ENCODE data around the gene JAKMIP1. TPM values are rescaled to one million over a fixed set of nuclear protein-coding genes. Genes with fewer than 3 reads are reported as not detected.

JAKMIP1 gene
- polyA plus RNA-seq, 1 donor from 2014 or later: 15.3 TPM

DNA sequence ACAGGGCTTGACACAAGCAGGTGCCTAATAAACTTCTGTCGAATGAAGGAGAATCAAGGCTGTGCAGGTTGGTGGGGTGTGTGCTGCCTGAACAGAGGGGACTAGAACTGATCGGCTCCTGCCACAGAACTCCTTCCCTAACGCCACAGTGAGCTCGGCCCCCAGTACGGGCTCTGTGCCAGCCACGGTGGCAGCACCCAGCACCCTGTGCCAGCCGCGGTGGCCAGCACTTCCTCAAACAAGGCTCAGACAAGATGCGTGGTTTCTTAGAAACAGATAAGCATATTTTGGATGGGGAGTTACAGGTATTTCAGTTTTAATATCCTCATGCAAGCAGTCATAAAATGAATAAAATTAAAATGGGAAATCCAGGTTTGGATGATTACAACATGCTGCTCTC is 156.1 kb downstream of the JAKMIP1 start:
- no peaks in the 10 kb centered on the region for H3K36me3 ChIP-seq (ENCODE audit: insufficient read depth, low read length)
- no peaks in the 10 kb centered on the region for H3F3A ChIP-seq (ENCODE audit: insufficient read depth, low read length, poor library complexity, severe bottlenecking)
- H3K79me2 ChIP-seq (replicated peaks; ENCODE audit: insufficient read depth, low read length): no peaks in the 10 kb centered on the region
- no peaks in the 10 kb centered on the region for H4K20me1 ChIP-seq (ENCODE audit: insufficient read depth)
- H3K9ac ChIP-seq (ENCODE audit: low read length): no peak overlapping the region
- H3K4me3 ChIP-seq (ENCODE audit: low read length): no peak overlapping the region
- no peak for TF ChIP-seq EZH2 (IDR thresholded peaks at IDR 0.05; ENCODE audit: borderline replicate concordance, insufficient read depth, low read length, poor library complexity, severe bottlenecking)
- no peak for TF ChIP-seq TAF1 (IDR thresholded peaks at IDR 0.05; ENCODE audit: low read depth)
- TF ChIP-seq SMC3 (conservative IDR thresholded peaks at IDR 0.05; ENCODE audit: poor library complexity): no peak
- TF ChIP-seq CTCF (IDR thresholded peaks at IDR 0.05; ENCODE audit: poor library complexity, severe bottlenecking): no peak
- no peak for TF ChIP-seq POLR2AphosphoS5 (IDR thresholded peaks at IDR 0.05)
- TF ChIP-seq RAD21 (conservative IDR thresholded peaks at IDR 0.05): no peak
- TF ChIP-seq, protein P1, sequence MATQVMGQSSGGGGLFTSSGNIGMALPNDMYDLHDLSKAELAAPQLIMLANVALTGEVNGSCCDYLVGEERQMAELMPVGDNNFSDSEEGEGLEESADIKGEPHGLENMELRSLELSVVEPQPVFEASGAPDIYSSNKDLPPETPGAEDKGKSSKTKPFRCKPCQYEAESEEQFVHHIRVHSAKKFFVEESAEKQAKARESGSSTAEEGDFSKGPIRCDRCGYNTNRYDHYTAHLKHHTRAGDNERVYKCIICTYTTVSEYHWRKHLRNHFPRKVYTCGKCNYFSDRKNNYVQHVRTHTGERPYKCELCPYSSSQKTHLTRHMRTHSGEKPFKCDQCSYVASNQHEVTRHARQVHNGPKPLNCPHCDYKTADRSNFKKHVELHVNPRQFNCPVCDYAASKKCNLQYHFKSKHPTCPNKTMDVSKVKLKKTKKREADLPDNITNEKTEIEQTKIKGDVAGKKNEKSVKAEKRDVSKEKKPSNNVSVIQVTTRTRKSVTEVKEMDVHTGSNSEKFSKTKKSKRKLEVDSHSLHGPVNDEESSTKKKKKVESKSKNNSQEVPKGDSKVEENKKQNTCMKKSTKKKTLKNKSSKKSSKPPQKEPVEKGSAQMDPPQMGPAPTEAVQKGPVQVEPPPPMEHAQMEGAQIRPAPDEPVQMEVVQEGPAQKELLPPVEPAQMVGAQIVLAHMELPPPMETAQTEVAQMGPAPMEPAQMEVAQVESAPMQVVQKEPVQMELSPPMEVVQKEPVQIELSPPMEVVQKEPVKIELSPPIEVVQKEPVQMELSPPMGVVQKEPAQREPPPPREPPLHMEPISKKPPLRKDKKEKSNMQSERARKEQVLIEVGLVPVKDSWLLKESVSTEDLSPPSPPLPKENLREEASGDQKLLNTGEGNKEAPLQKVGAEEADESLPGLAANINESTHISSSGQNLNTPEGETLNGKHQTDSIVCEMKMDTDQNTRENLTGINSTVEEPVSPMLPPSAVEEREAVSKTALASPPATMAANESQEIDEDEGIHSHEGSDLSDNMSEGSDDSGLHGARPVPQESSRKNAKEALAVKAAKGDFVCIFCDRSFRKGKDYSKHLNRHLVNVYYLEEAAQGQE (IDR thresholded peaks at IDR 0.05; ENCODE audit: borderline replicate concordance): no peak
- TF ChIP-seq EP300 (conservative IDR thresholded peaks at IDR 0.05; ENCODE audit: poor library complexity, severe bottlenecking): no peak
- TF ChIP-seq MXI1 (conservative IDR thresholded peaks at IDR 0.05; ENCODE audit: poor library complexity, severe bottlenecking): no peak
- H3K27me3 ChIP-seq (ENCODE audit: insufficient read depth, low read depth, low read length): no peaks in the 10 kb centered on the region
- no peak overlapping the region for H3K27ac ChIP-seq (ENCODE audit: low read length)
- H2AFZ ChIP-seq (ENCODE audit: low read depth, low read length): no peak overlapping the region
- no peak overlapping the region for H3K4me2 ChIP-seq (ENCODE audit: low read length)
- no peaks in the 10 kb centered on the region for H3K9me2 ChIP-seq (ENCODE audit: insufficient read depth, low read length)
- H3K9me3 ChIP-seq (ENCODE audit: low read length): no peaks in the 10 kb centered on the region

GRCh38 chr4:6043843-6044242 is 156.5 kb downstream of the JAKMIP1 start:
- Histone ChIP-seq H3K9me2 (ENCODE audit: insufficient read depth, low read length) (no peaks in the 10 kb centered on the region), H3K9ac (ENCODE audit: low read length) (no peak overlapping the region), H3K9me3 (ENCODE audit: low read length) (no peaks in the 10 kb centered on the region), H4K20me1 (ENCODE audit: insufficient read depth) (no peaks in the 10 kb centered on the region), H2AFZ (ENCODE audit: low read depth, low read length) (no peak overlapping the region), H3K27ac (ENCODE audit: low read length) (no peak overlapping the region), H3K27me3 (ENCODE audit: insufficient read depth, low read depth, low read length) (no peaks in the 10 kb centered on the region), H3K4me3 (ENCODE audit: low read length) (no peak overlapping the region), H3K4me2 (ENCODE audit: low read length) (no peak overlapping the region), H3F3A (ENCODE audit: insufficient read depth, low read length, poor library complexity, severe bottlenecking) (no peaks in the 10 kb centered on the region), H3K36me3 (ENCODE audit: insufficient read depth, low read length) (no peaks in the 10 kb centered on the region), H3K79me2 (replicated peaks; ENCODE audit: insufficient read depth, low read length) (no peaks in the 10 kb centered on the region)
- TF ChIP-seq SMC3 (conservative IDR thresholded peaks at IDR 0.05; ENCODE audit: poor library complexity) (no peak), EZH2 (IDR thresholded peaks at IDR 0.05; ENCODE audit: borderline replicate concordance, insufficient read depth, low read length, poor library complexity, severe bottlenecking) (no peak), TAF1 (IDR thresholded peaks at IDR 0.05; ENCODE audit: low read depth) (no peak), EP300 (conservative IDR thresholded peaks at IDR 0.05; ENCODE audit: poor library complexity, severe bottlenecking) (no peak), CTCF (IDR thresholded peaks at IDR 0.05; ENCODE audit: poor library complexity, severe bottlenecking) (no peak), POLR2AphosphoS5 (IDR thresholded peaks at IDR 0.05) (no peak), MXI1 (conservative IDR thresholded peaks at IDR 0.05; ENCODE audit: poor library complexity, severe bottlenecking) (no peak), RAD21 (conservative IDR thresholded peaks at IDR 0.05) (no peak)
- TF ChIP-seq, protein P1 (IDR thresholded peaks at IDR 0.05; ENCODE audit: borderline replicate concordance): no peak

All from neural cell (in vitro differentiated cells).